Activated CD8-positive, alpha-beta memory T cell treated with anti-CD3 and anti-CD28 coated beads for 4 hours (primary cell): ENCODE results near the gene BRIP1.

Experiments used
- DNase-seq, 2 donors: peaks; one replicate each; pipeline ENCODE4 v3.0.0-alpha.2; 2020; ENCODE audit warnings: low read depth in 2 of 2

Gene BRIP1

GRCh38 chr17:61662741-61663140 lies 200.6 kb downstream of the BRIP1 start:
- DNase-seq, result no peak

GRCh38 chr17:61662186-61662585 lies 201.1 kb downstream of the BRIP1 start:
- no peak for DNase-seq

- no peak for DNase-seq
Measured at GRCh38 chr17:61660746-61661485, 202.4 kb downstream of the BRIP1 start.

- DNase-seq, result no peak
Measured at GRCh38 chr17:61659437-61659836, 203.9 kb downstream of the BRIP1 start.

GRCh38 chr17:61658183-61658582 lies 205.1 kb downstream of the BRIP1 start:
- no peak for DNase-seq

GRCh38 chr17:61657338-61657737 lies 206.0 kb downstream of the BRIP1 start:
- no peak for DNase-seq

- no peak for DNase-seq
Measured at GRCh38 chr17:61656721-61657217, 206.6 kb downstream of the BRIP1 start.

- no peak for DNase-seq
Measured at GRCh38 chr17:61650749-61651148, 212.6 kb downstream of the BRIP1 start.

GRCh38 chr17:61648587-61648986 lies 214.7 kb downstream of the BRIP1 start:
- DNase-seq, result no peak

GRCh38 chr17:61647047-61647446 lies 216.3 kb downstream of the BRIP1 start:
- no peak for DNase-seq

GRCh38 chr17:61646482-61646881 lies 216.8 kb downstream of the BRIP1 start:
- DNase-seq, result no peak

- no peak for DNase-seq
Measured at GRCh38 chr17:61645920-61646319, 217.4 kb downstream of the BRIP1 start.

GRCh38 chr17:61644800-61645774 lies 218.2 kb downstream of the BRIP1 start:
- no peak for DNase-seq

GRCh38 chr17:61642768-61643167 lies 220.6 kb downstream of the BRIP1 start:
- no peak for DNase-seq

GRCh38 chr17:61641715-61642114 lies 221.6 kb downstream of the BRIP1 start:
- DNase-seq, result no peak

- no peak for DNase-seq
Measured at GRCh38 chr17:61641084-61641483, 222.2 kb downstream of the BRIP1 start.

- DNase-seq, result no peak
Measured at GRCh38 chr17:61639818-61640217, 223.5 kb downstream of the BRIP1 start.

- DNase-seq, result no peak
Measured at GRCh38 chr17:61638087-61638486, 225.2 kb downstream of the BRIP1 start.

- peak; percentile 2 to 11 for DNase-seq
Measured at GRCh38 chr17:61635913-61636432, 227.4 kb downstream of the BRIP1 start.

- DNase-seq, result no peak
Measured at GRCh38 chr17:61634942-61635538, 228.3 kb downstream of the BRIP1 start.

- no peak for DNase-seq
Measured at GRCh38 chr17:61634011-61634539, 229.3 kb downstream of the BRIP1 start.

- no peak for DNase-seq
Measured at GRCh38 chr17:61632826-61633225, 230.5 kb downstream of the BRIP1 start.
